K562 (cell line): Measurements from ENCODE around the gene BTAF1. TPM values are rescaled to one million over a fixed set of nuclear protein-coding genes. Genes with fewer than 3 reads are reported as not detected.

Experiments used
- ATAC-seq: fragments of 200-7000 bp; cut with Tn5 transposase; 3 replicates; pipeline ENCODE4 v1.9.1; 2020; ENCODE audit warnings: moderate library complexity
- BruUV-seq: library from RNA; stranded (reverse); fragments of 400-500 nt; replicated peaks from 2 replicates; lab custom pipeline; 2021; lab: Mats Ljungman, UMichigan
- CTCF ChIA-PET: fragments of 300-600 bp; formaldehyde crosslinking; extraction: SDS; loops from one replicate; lab custom pipeline; 2021; ENCODE audit warnings: low intra/inter-chr PET ratio; lab: Yijun Ruan, JAX
- POLR2A ChIA-PET: fragments of 300-600, 350-650 bp; sonication (Branson Sonifier 250); formaldehyde crosslinking; extraction: SDS; loops from one replicate; lab custom pipeline; 2021; ENCODE audit warnings: antibody characterized with exemption, inconsistent platforms; lab: Yijun Ruan, JAX
- DNase-seq, 4 experiments: peaks; one replicate each; pipeline versions ENCODE4 v3.0.0 to v3.0.0-alpha.2; 2011 to 2018; ENCODE audit warnings: low spot score in 3 of 4, mixed read lengths in 3 of 4; ENCODE audit errors: extremely low read depth in 1 of 4
- FAIRE-seq: peaks from 2 replicates; lab custom pipeline; 2011; peaks lifted over from hg19 to GRCh38; lab: Jason Lieb, UNC
- H2AFZ ChIP-seq: 2 replicates; pipeline ENCODE4 v1.6.0; 2011; ENCODE audit warnings: low read depth, low read length, control low read depth, inconsistent platforms
- H3K27ac ChIP-seq: fragments of 200-600 bp; 3 replicates; pipeline ENCODE4 v1.8.0; 2011; ENCODE audit warnings: low read depth, mild to moderate bottlenecking, control low read depth, inconsistent platforms, low read length, moderate library complexity, mixed read lengths; ENCODE audit errors: extremely low read depth
- H3K27me3 ChIP-seq, 2 experiments: fragments of 300-600 bp in 1 of 2; 2 replicates in 1 of 2; 3 replicates in 1 of 2; pipeline versions ENCODE4 v1.6.0 to v1.8.0; 2011; ENCODE audit warnings: inconsistent platforms in 2 of 2, low read length in 2 of 2, mild to moderate bottlenecking in 1 of 2, mixed read lengths in 1 of 2, moderate library complexity in 1 of 2; ENCODE audit not compliant: control insufficient read depth in 2 of 2, insufficient read depth in 2 of 2
- H3K36me3 ChIP-seq: fragments of 300-600 bp; 3 replicates; pipeline ENCODE4 v1.8.0; 2011; ENCODE audit warnings: mild to moderate bottlenecking, low read length, inconsistent platforms; ENCODE audit not compliant: control insufficient read depth, insufficient read depth
- H3K4me1 ChIP-seq, 2 experiments: fragments of 200-600 bp in 1 of 2; replicated peaks in 1 of 2; 2 replicates in 1 of 2; 3 replicates in 1 of 2; pipeline versions ENCODE4 v1.5.1 to v1.8.0; 2011; ENCODE audit warnings: inconsistent platforms in 2 of 2, low read length in 2 of 2, mild to moderate bottlenecking in 1 of 2, mixed read lengths in 1 of 2, moderate library complexity in 1 of 2; ENCODE audit not compliant: control insufficient read depth in 2 of 2, insufficient read depth in 2 of 2
- H3K4me2 ChIP-seq: 2 replicates; pipeline ENCODE4 v1.6.1; 2011; ENCODE audit warnings: low read length, control low read depth, inconsistent platforms, mixed read lengths; ENCODE audit not compliant: insufficient read depth
- H3K4me3 ChIP-seq: fragments of 200-600 bp; sonication (generic), shearing (Covaris generic); 2 replicates; pipeline ENCODE4 v1.5.1; 2016; ENCODE audit warnings: control low read depth, inconsistent platforms
- H3K79me2 ChIP-seq: fragments of 200-600 bp; 3 replicates; pipeline ENCODE4 v1.8.0; 2011; ENCODE audit warnings: low read length, inconsistent platforms; ENCODE audit not compliant: control insufficient read depth, insufficient read depth
- H3K9ac ChIP-seq, 2 experiments: 2 replicates each; pipeline versions ENCODE4 v1.6.0 to v1.6.1; 2011; ENCODE audit warnings: low read depth in 2 of 2, low read length in 2 of 2, control low read depth in 1 of 2, inconsistent platforms in 1 of 2, mild to moderate bottlenecking in 1 of 2, mixed read lengths in 1 of 2; ENCODE audit not compliant: insufficient read depth in 1 of 2
- H3K9me1 ChIP-seq: one replicate; pipeline ENCODE4 v1.6.0; 2011; ENCODE audit warnings: inconsistent platforms, mild to moderate bottlenecking, low read length, moderate library complexity; ENCODE audit not compliant: control insufficient read depth, insufficient read depth
- H3K9me3 ChIP-seq: replicated peaks from 2 replicates; pipeline ENCODE4 v1.5.1; 2011; ENCODE audit warnings: low read depth, low read length, inconsistent platforms; ENCODE audit not compliant: control insufficient read depth, insufficient read depth
- H4K20me1 ChIP-seq: replicated peaks from 2 replicates; pipeline ENCODE4 v1.6.1; 2011; ENCODE audit warnings: low read length, inconsistent platforms, mixed read lengths; ENCODE audit not compliant: control insufficient read depth, insufficient read depth
- CSDE1 ChIP-seq, 2 experiments: fragments of 450-650 bp; IDR thresholded peaks; 2 replicates each; pipeline ENCODE4 v1.6.1; 2016; ENCODE audit warnings: mild to moderate bottlenecking in 1 of 2
- JUNB ChIP-seq: fragments of 450-650 bp; formaldehyde crosslinking; conservative IDR thresholded peaks from 2 replicates; pipeline ENCODE4 v1.4.0; 2020; ENCODE audit warnings: mild to moderate bottlenecking
- MTF1 ChIP-seq: fragments of 250-450 bp; sonication (Bioruptor Pico); IDR thresholded peaks from 2 replicates; pipeline ENCODE4 v1.9.0; 2021; ENCODE audit warnings: moderate library complexity, mild to moderate bottlenecking, inconsistent platforms, borderline replicate concordance
- RFX5 ChIP-seq: IDR thresholded peaks from 2 replicates; pipeline ENCODE4 v1.6.1; 2011; ENCODE audit warnings: low read depth, mild to moderate bottlenecking, improper control_type of control experiment, low read length
- ZNF197 ChIP-seq: fragments of 200-800 bp; sonication (Bioruptor generic); IDR thresholded peaks from 2 replicates; pipeline ENCODE4 v1.6.1; 2016; ENCODE audit warnings: low read depth, missing genetic modification characterization, missing compliant biosample characterization
- ZNF75A ChIP-seq: fragments of 450-650 bp; formaldehyde crosslinking; IDR thresholded peaks from 2 replicates; pipeline ENCODE4 v1.4.0; 2020; ENCODE audit warnings: mild to moderate bottlenecking
- WGBS: fragments of 100-300 bp; shearing (Covaris generic); methylation state at CpG from one replicate; pipeline ENCODE4 v1.1.6; 2016; ENCODE audit warnings: low coverage, mixed read lengths; ENCODE audit not compliant: insufficient coverage; ENCODE audit errors: missing lambda C conversion rate; 5-methylcytosine and 5-hydroxymethylcytosine counted together
- in situ Hi-C: fragments of 300-500 bp; cut with MboI; formaldehyde crosslinking; loops from 4 replicates; pipeline ENCODE4 v1.15.0; 2018; ENCODE audit warnings: inconsistent platforms, mixed read lengths
- intact Hi-C: fragments of 100-400 bp; cut with micrococcal nuclease; formaldehyde crosslinking; loops from 2 replicates; pipeline ENCODE4 v1.14.2; 2022
- polyA plus RNA-seq, 8 experiments: library from polyadenylated mRNA; depleted of rRNA in 4 of 8; stranded (reverse) in 5 of 8; unstranded in 3 of 8; fragments of >200 nt; fragmentation: Nextera tagmentation in 2 of 8; fragmentation: Illumina TruSeq in 1 of 8; extraction: Ambion mirVana in 2 of 8; extraction: Trizol in 1 of 8; gene quantifications; 2 replicates each; pipeline versions ENCODE4 v1.2.1 to v1.2.3, GENCODE V29; 2011 to 2014; ENCODE audit warnings: inconsistent platforms in 1 of 8, missing spikeins in 1 of 8
- total RNA-seq, 7 experiments: library from RNA; depleted of rRNA in 6 of 7; stranded (reverse); fragments of >200 nt in 6 of 7; fragmentation: Illumina TruSeq in 2 of 7; extraction: Trizol in 2 of 7; gene quantifications; 2 replicates each; pipeline versions ENCODE4 v1.2.1 to v1.2.3, GENCODE V29; 2011 to 2021; ENCODE audit warnings: low replicate concordance in 1 of 7
- TF ChIP-seq, protein P1 (sequence below), 2 experiments: fragments of 450-650 bp; IDR thresholded peaks; 2 replicates each; pipeline ENCODE4 v1.6.1; 2016
- TF ChIP-seq, protein P2 (sequence below): fragments of 450-650 bp; IDR thresholded peaks from 2 replicates; pipeline ENCODE4 v1.6.1; 2016; ENCODE audit warnings: low read depth
- TF ChIP-seq, protein P3 (sequence below): sonication (generic); formaldehyde crosslinking; IDR thresholded peaks from 2 replicates; pipeline ENCODE4 v1.8.0; 2023; ENCODE audit warnings: mild to moderate bottlenecking, missing genetic modification reagents

Gene BTAF1
- total and polyA plus RNA-seq, 9 of the 15 experiments (the other 6 are each of a cell fraction or from before 2014, with no cell fraction given): 6.6 to 70.7 (median 30.5) TPM

DNA sequence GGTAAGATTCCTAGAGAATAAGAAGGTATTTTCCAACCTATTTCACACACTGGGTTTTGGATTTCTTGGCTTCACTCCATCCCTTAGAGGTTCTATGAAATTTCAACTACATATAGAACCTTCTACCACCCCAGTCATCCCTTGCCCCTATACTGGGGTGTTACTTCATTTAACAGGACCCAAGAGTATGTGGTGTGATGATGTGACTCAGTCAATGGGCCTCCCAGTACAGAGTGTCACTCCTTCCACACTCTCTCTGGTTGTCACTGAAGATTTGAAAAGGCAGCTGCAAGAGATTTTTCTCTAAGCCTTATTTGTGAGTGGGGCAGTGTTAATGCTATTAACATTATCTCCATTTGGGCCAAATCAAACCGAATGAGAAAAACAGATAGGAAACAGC is 47.8 kb upstream of the BTAF1 start:
- Histone ChIP-seq H3K36me3 (no peaks in the 10 kb centered on the region), H2AFZ (no peak overlapping the region), H3K9ac (no peak overlapping the region), H3K4me3 (no peak overlapping the region), H3K4me2 (no peak overlapping the region), H3K79me2 (no peaks in the 10 kb centered on the region), H3K9me3 (no peaks in the 10 kb centered on the region), H3K4me1 (no peaks in the 10 kb centered on the region), H3K9me1 (no peaks in the 10 kb centered on the region), H4K20me1 (no peaks in the 10 kb centered on the region), H3K27me3 (no peaks in the 10 kb centered on the region), H3K27ac (no peak overlapping the region)
- DNase-seq: no peak
- in situ Hi-C loops (no loop called here), intact Hi-C loops (no loop called here)
- 7% methylated on average over 1 of the region's 1 CpG for WGBS
- ATAC-seq: no peak
- BruUV-seq: no TSS peak
- ChIA-PET POLR2A (no interaction called here), CTCF (no interaction called here)
- TF ChIP-seq, protein P1, sequence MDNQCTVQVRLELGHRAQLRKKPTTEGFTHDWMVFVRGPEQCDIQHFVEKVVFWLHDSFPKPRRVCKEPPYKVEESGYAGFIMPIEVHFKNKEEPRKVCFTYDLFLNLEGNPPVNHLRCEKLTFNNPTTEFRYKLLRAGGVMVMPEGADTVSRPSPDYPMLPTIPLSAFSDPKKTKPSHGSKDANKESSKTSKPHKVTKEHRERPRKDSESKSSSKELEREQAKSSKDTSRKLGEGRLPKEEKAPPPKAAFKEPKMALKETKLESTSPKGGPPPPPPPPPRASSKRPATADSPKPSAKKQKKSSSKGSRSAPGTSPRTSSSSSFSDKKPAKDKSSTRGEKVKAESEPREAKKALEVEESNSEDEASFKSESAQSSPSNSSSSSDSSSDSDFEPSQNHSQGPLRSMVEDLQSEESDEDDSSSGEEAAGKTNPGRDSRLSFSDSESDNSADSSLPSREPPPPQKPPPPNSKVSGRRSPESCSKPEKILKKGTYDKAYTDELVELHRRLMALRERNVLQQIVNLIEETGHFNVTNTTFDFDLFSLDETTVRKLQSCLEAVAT (IDR thresholded peaks at IDR 0.05): no peak
- TF ChIP-seq, protein P2, sequence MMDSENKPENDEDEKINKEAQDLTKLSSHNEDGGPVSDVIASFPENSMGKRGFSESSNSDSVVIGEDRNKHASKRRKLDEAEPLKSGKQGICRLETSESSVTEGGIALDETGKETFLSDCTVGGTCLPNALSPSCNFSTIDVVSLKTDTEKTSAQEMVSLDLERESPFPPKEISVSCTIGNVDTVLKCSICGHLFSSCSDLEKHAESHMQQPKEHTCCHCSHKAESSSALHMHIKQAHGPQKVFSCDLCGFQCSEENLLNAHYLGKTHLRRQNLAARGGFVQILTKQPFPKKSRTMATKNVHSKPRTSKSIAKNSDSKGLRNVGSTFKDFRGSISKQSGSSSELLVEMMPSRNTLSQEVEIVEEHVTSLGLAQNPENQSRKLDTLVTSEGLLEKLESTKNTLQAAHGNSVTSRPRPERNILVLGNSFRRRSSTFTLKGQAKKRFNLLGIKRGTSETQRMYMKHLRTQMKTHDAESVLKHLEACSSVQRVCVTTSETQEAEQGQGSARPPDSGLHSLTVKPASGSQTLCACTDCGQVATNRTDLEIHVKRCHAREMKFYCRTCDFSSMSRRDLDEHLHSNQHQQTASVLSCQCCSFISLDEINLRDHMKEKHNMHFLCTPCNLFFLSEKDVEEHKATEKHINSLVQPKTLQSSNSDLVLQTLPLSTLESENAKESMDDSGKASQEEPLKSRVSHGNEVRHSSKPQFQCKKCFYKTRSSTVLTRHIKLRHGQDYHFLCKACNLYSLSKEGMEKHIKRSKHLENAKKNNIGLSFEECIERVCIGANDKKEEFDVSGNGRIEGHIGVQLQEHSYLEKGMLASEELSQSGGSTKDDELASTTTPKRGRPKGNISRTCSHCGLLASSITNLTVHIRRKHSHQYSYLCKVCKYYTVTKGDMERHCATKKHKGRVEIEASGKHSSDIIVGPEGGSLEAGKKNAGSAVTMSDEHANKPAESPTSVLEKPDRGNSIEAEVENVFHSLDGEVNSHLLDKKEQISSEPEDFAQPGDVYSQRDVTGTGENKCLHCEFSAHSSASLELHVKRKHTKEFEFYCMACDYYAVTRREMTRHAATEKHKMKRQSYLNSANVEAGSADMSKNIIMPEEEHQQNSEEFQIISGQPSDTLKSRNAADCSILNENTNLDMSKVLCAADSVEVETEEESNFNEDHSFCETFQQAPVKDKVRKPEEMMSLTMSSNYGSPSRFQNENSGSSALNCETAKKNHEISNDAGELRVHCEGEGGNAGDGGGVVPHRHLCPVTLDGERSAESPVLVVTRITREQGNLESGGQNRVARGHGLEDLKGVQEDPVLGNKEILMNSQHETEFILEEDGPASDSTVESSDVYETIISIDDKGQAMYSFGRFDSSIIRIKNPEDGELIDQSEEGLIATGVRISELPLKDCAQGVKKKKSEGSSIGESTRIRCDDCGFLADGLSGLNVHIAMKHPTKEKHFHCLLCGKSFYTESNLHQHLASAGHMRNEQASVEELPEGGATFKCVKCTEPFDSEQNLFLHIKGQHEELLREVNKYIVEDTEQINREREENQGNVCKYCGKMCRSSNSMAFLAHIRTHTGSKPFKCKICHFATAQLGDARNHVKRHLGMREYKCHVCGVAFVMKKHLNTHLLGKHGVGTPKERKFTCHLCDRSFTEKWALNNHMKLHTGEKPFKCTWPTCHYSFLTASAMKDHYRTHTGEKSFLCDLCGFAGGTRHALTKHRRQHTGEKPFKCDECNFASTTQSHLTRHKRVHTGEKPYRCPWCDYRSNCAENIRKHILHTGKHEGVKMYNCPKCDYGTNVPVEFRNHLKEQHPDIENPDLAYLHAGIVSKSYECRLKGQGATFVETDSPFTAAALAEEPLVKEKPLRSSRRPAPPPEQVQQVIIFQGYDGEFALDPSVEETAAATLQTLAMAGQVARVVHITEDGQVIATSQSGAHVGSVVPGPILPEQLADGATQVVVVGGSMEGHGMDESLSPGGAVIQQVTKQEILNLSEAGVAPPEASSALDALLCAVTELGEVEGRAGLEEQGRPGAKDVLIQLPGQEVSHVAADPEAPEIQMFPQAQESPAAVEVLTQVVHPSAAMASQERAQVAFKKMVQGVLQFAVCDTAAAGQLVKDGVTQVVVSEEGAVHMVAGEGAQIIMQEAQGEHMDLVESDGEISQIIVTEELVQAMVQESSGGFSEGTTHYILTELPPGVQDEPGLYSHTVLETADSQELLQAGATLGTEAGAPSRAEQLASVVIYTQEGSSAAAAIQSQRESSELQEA: no peak
- TF ChIP-seq, protein P3, sequence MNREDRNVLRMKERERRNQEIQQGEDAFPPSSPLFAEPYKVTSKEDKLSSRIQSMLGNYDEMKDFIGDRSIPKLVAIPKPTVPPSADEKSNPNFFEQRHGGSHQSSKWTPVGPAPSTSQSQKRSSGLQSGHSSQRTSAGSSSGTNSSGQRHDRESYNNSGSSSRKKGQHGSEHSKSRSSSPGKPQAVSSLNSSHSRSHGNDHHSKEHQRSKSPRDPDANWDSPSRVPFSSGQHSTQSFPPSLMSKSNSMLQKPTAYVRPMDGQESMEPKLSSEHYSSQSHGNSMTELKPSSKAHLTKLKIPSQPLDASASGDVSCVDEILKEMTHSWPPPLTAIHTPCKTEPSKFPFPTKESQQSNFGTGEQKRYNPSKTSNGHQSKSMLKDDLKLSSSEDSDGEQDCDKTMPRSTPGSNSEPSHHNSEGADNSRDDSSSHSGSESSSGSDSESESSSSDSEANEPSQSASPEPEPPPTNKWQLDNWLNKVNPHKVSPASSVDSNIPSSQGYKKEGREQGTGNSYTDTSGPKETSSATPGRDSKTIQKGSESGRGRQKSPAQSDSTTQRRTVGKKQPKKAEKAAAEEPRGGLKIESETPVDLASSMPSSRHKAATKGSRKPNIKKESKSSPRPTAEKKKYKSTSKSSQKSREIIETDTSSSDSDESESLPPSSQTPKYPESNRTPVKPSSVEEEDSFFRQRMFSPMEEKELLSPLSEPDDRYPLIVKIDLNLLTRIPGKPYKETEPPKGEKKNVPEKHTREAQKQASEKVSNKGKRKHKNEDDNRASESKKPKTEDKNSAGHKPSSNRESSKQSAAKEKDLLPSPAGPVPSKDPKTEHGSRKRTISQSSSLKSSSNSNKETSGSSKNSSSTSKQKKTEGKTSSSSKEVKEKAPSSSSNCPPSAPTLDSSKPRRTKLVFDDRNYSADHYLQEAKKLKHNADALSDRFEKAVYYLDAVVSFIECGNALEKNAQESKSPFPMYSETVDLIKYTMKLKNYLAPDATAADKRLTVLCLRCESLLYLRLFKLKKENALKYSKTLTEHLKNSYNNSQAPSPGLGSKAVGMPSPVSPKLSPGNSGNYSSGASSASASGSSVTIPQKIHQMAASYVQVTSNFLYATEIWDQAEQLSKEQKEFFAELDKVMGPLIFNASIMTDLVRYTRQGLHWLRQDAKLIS (CRISPR knock-in tag): no peak
- TF ChIP-seq JUNB (no peak), CSDE1 (IDR thresholded peaks at IDR 0.05) (no peak), RFX5 (no peak), MTF1 (CRISPR knock-in tag) (no peak), ZNF75A (CRISPR knock-in tag) (no peak), ZNF197 (no peak)
- no peak for FAIRE-seq
